HT-29 (cell line): ENCODE measurements around the gene GRB7. TPM values are rescaled to one million over a fixed set of nuclear protein-coding genes. Genes with fewer than 3 reads are reported as not detected.

Experiments
- small RNA-seq: library from RNA; depleted of rRNA; stranded (forward); fragments of <200 nt; gene quantifications from one replicate; pipeline ENCODE3, GENCODE V24; 2014
- total RNA-seq: library from RNA; depleted of rRNA; stranded (reverse); fragments of >200 nt; shearing (Covaris generic); gene quantifications from 2 replicates; pipeline ENCODE4 v1.2.3, GENCODE V29; 2014; rRNA removed

The GRB7 gene
- total RNA-seq, 1 experiment from 2014 or later: 142 TPM

Small RNAs within 50 kb of the gene (small RNA-seq; reads per million reads assigned to genes)
- not detected for gene MIR4728

Other genes with a start within 250 kb of the GRB7 start
- gene NEUROD2, start 130.0 kb upstream of the GRB7 start, total RNA-seq: 0.13 TPM in 1 of 2 replicates, not detected in the other
- gene PPP1R1B, start 111.0 kb upstream of the GRB7 start, total RNA-seq: 14.8 and 16.0 TPM in 2 replicates
- 50.8 and 54.2 TPM in 2 replicates for gene STARD3, start 100.8 kb upstream of the GRB7 start, total RNA-seq
- 1.9 and 2.2 TPM in 2 replicates for gene TCAP, start 72.6 kb upstream of the GRB7 start, total RNA-seq
- gene PNMT, start 69.5 kb upstream of the GRB7 start, total RNA-seq: 0.25 and 0.65 TPM in 2 replicates
- 34.6 and 39.1 TPM in 2 replicates for gene PGAP3, start 49.9 kb upstream of the GRB7 start, total RNA-seq
- gene ERBB2, start 37.9 kb upstream of the GRB7 start, total RNA-seq: 91.0 and 110 TPM in 2 replicates
- 118 and 121 TPM in 2 replicates for gene MIEN1, start 7.4 kb upstream of the GRB7 start, total RNA-seq
- gene IKZF3, start 126.4 kb downstream of the GRB7 start, total RNA-seq: 0.26 and 0.56 TPM in 2 replicates
- not detected in 2 replicates for gene ZPBP2, start 130.3 kb downstream of the GRB7 start, total RNA-seq
- gene GSDMB, start 180.7 kb downstream of the GRB7 start, total RNA-seq: 5.5 and 5.8 TPM in 2 replicates
- 61.0 and 66.7 TPM in 2 replicates for gene ORMDL3, start 189.7 kb downstream of the GRB7 start, total RNA-seq
- not detected in 2 replicates for gene LRRC3C, start 189.8 kb downstream of the GRB7 start, total RNA-seq
- gene GSDMA, start 225.1 kb downstream of the GRB7 start, total RNA-seq: not detected in 2 replicates
- 236 and 240 TPM in 2 replicates for gene PSMD3, start 242.9 kb downstream of the GRB7 start, total RNA-seq